ENCODE measurements around the gene STARD3NL. TPM values are rescaled to one million over a fixed set of nuclear protein-coding genes. Genes with fewer than 3 reads are reported as not detected.

Gene STARD3NL
- total RNA-seq, 1 donor from 2014 or later: 61.1 TPM

DNA sequence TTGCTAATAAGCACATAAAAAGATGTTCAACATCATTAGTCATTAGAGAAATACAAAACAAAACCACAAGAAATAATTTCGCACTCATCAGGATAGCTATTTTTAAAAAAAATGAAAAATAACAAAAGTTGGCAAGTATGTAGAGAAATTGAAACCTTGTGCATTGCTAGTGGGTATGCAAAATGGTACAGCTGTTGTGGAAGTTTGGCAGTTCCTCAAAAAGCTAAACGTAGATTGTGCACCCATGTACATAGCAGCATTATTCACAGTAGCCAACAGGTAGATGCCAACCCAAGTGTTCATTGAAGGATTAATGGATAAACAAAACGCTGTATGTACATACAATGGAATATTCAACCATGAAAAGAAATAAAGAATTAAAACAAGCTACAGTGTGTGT, 35.3 kb upstream of the STARD3NL start:
- Mint-ChIP-seq H3K27me3 (no peaks in the 10 kb centered on the region), H3K4me1 (ENCODE audit: low read depth) (no peaks in the 10 kb centered on the region), H3K4me3 (ENCODE audit: low read depth) (no peak overlapping the region), H3K9me3 (ENCODE audit: low read depth) (no peaks in the 10 kb centered on the region), H3K27ac (no peak overlapping the region), H3K36me3 (ENCODE audit: insufficient read depth) (no peaks in the 10 kb centered on the region)
- no peak for DNase-seq (ENCODE audit: low spot score, unreplicated experiment)
- TF ChIP-seq, protein P1, sequence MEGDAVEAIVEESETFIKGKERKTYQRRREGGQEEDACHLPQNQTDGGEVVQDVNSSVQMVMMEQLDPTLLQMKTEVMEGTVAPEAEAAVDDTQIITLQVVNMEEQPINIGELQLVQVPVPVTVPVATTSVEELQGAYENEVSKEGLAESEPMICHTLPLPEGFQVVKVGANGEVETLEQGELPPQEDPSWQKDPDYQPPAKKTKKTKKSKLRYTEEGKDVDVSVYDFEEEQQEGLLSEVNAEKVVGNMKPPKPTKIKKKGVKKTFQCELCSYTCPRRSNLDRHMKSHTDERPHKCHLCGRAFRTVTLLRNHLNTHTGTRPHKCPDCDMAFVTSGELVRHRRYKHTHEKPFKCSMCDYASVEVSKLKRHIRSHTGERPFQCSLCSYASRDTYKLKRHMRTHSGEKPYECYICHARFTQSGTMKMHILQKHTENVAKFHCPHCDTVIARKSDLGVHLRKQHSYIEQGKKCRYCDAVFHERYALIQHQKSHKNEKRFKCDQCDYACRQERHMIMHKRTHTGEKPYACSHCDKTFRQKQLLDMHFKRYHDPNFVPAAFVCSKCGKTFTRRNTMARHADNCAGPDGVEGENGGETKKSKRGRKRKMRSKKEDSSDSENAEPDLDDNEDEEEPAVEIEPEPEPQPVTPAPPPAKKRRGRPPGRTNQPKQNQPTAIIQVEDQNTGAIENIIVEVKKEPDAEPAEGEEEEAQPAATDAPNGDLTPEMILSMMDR (IDR thresholded peaks at IDR 0.05; ENCODE audit: unreplicated experiment): no peak

DNA sequence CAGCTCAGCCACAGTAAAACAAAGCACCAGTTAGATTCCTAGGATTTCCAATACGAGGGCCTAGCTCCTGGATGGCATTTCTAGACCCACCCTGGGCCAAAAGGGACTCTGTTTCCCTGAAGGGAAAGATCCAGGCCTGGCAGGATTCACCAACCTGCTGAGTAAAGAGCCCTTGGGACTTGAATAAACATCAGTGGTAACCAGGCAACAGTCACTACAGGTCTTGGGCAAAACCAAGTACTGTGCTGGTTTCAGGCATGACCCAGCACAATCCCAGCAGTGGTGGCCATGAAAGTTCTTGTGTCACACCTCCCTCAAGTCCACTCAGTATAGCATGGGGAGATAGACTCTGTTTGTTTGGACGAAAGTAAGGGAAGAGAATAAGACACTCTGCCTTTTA, 31.0 kb upstream of the STARD3NL start:
- Mint-ChIP-seq H3K4me3 (ENCODE audit: low read depth) (no peak overlapping the region), H3K36me3 (ENCODE audit: insufficient read depth) (no peaks in the 10 kb centered on the region), H3K9me3 (ENCODE audit: low read depth) (no peaks in the 10 kb centered on the region), H3K4me1 (ENCODE audit: low read depth) (no peaks in the 10 kb centered on the region), H3K27me3 (no peaks in the 10 kb centered on the region), H3K27ac (no peak overlapping the region)
- TF ChIP-seq, protein P1 (IDR thresholded peaks at IDR 0.05; ENCODE audit: unreplicated experiment): no peak
- no peak for DNase-seq (ENCODE audit: low spot score, unreplicated experiment)

DNA sequence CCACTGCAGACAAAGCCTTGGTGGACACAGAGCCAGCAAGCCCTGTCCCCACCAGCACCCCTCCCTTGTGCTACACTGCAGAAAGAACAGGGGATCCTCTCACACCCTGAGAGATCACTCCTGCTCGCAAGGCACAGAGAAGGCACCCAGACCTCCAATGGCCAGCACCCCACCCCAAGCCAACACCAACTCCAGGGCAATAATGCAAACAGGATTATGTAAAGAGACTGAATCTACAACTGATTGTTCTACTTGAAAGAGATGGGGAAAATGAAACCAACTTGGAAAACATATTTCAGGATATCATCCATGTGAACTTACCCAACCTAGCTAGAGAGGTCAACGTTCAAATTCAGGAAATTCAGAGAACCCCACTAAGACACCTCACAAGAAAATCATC, 26.5 kb upstream of the STARD3NL start:
- no peaks in the 10 kb centered on the region for H3K36me3 Mint-ChIP-seq (ENCODE audit: insufficient read depth)
- TF ChIP-seq, protein P1 (IDR thresholded peaks at IDR 0.05; ENCODE audit: unreplicated experiment): no peak
- no peak for DNase-seq (ENCODE audit: low spot score, unreplicated experiment)
- H3K4me1 Mint-ChIP-seq (ENCODE audit: low read depth): no peaks in the 10 kb centered on the region
- no peak overlapping the region for H3K27ac Mint-ChIP-seq
- H3K27me3 Mint-ChIP-seq: no peaks in the 10 kb centered on the region
- H3K9me3 Mint-ChIP-seq (ENCODE audit: low read depth): peaks cover 12% of the 10 kb centered on the region
- no peak overlapping the region for H3K4me3 Mint-ChIP-seq (ENCODE audit: low read depth)

DNA sequence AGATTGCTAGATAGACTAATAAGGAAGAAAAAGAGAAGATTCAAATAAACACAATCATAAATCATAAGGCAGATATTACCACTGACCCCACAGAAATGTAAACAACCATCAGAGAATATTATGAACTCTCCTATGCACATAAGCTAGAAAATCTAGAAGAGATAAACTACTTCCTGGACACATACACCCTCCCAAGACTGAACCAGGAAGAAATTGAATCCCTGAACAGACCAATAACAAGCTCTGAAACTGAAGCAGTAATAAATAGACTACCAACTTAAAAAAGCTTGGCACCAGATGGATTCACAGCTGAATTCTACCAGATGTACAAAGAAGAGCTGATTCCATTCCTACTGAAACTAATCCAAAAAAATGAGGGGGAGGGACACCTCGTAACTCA, 24.5 kb upstream of the STARD3NL start:
- Mint-ChIP-seq H3K9me3 (ENCODE audit: low read depth) (peaks cover 13% of the 10 kb centered on the region), H3K4me3 (ENCODE audit: low read depth) (no peak overlapping the region), H3K36me3 (ENCODE audit: insufficient read depth) (no peaks in the 10 kb centered on the region), H3K4me1 (ENCODE audit: low read depth) (no peaks in the 10 kb centered on the region), H3K27ac (no peak overlapping the region), H3K27me3 (no peaks in the 10 kb centered on the region)
- TF ChIP-seq, protein P1 (IDR thresholded peaks at IDR 0.05; ENCODE audit: unreplicated experiment): no peak
- DNase-seq (ENCODE audit: low spot score, unreplicated experiment): no peak

DNA sequence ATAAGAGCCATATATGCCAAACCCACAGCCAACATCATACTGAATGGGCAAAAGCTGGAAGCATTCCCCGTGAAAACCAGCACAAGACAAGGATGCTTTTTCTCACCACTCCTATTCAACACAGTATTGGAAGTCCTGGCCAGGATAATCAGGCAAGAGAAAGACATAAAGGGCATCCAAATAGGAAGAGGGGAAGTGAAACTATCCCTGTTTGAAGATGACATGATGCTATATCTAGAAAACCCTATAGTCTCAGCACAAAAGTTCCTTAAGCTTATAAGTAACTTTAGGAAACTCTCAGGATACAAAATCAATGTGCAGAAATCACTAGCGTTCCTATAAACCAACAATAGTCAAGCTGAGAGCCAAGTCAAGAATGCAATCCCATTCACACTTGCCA, 23.8 kb upstream of the STARD3NL start:
- H3K9me3 Mint-ChIP-seq (ENCODE audit: low read depth): peaks cover 13% of the 10 kb centered on the region
- TF ChIP-seq, protein P1 (IDR thresholded peaks at IDR 0.05; ENCODE audit: unreplicated experiment): no peak
- H3K27ac Mint-ChIP-seq: no peak overlapping the region
- no peak overlapping the region for H3K4me3 Mint-ChIP-seq (ENCODE audit: low read depth)
- no peak for DNase-seq (ENCODE audit: low spot score, unreplicated experiment)
- no peaks in the 10 kb centered on the region for H3K4me1 Mint-ChIP-seq (ENCODE audit: low read depth)
- no peaks in the 10 kb centered on the region for H3K36me3 Mint-ChIP-seq (ENCODE audit: insufficient read depth)
- no peaks in the 10 kb centered on the region for H3K27me3 Mint-ChIP-seq
